Thyroid gland (tissue), 4 donors: Measurements from ENCODE around the gene CDH4. TPM values are rescaled to one million over a fixed set of nuclear protein-coding genes. Genes with fewer than 3 reads are reported as not detected.

Experiments used
- DNase-seq, 2 donors: peaks; one replicate each; pipeline ENCODE4 v3.0.0-alpha.2; 2019
- H3K27ac ChIP-seq, 3 donors: fragments of 200-600 bp; sonication (generic); 1 replicate in 2 of 3; 2 replicates in 1 of 3; pipeline ENCODE4 v1.5.1; 2016 to 2019; ENCODE audit warnings: mild to moderate bottlenecking in 1 of 3, moderate library complexity in 1 of 3
- H3K27me3 ChIP-seq: fragments of 200-600 bp; sonication (generic); one replicate; pipeline ENCODE4 v1.5.1; 2019
- H3K36me3 ChIP-seq, 2 donors: fragments of 200-600 bp; sonication (generic); one replicate each; pipeline ENCODE4 v1.5.1; 2016 to 2019
- H3K4me1 ChIP-seq, 2 donors: fragments of 200-600 bp; sonication (generic); one replicate each; pipeline ENCODE4 v1.5.1; 2017 to 2019
- H3K4me3 ChIP-seq, 3 donors: fragments of 200-600 bp; sonication (generic); replicated peaks in 1 of 3; 1 replicate in 2 of 3; 2 replicates in 1 of 3; pipeline ENCODE4 v1.5.1; 2016; ENCODE audit warnings: mild to moderate bottlenecking in 1 of 3
- H3K9me3 ChIP-seq: fragments of 200-600 bp; sonication (generic); one replicate; pipeline ENCODE4 v1.5.1; 2017
- CTCF ChIP-seq, 6 experiments: fragments of 200-600 bp in 3 of 6; fragments of 450-650 bp in 3 of 6; sonication (generic) in 3 of 6; IDR thresholded peaks; one replicate each; pipeline ENCODE4 v1.5.1; 2016 to 2019; ENCODE audit warnings: antibody characterized with exemption in 6 of 6, mild to moderate bottlenecking in 2 of 6, inconsistent platforms in 1 of 6, moderate library complexity in 1 of 6
- POLR2A ChIP-seq, 2 donors: fragments of 450-650 bp; IDR thresholded peaks; one replicate each; pipeline ENCODE4 v1.6.1; 2017; ENCODE audit warnings: antibody characterized with exemption in 2 of 2, mild to moderate bottlenecking in 2 of 2, moderate library complexity in 1 of 2
- WGBS, 2 donors: methylation state at CpG; one replicate each; pipeline ENCODE4 v1.1.5; 2017; 5-methylcytosine and 5-hydroxymethylcytosine counted together
- intact Hi-C: fragments of 100-400 bp; cut with DNase I; formaldehyde crosslinking; loops from one replicate; pipeline ENCODE4 v1.15.1; 2023
- total RNA-seq, 4 donors: library from RNA; depleted of rRNA; stranded (reverse); fragments of >200 nt; gene quantifications; one replicate each; pipeline ENCODE4 v1.2.3, GENCODE V29; 2016

Gene CDH4
- total RNA-seq, 4 donors from 2014 or later, result 0.22 to 0.29 (median 0.29) TPM; not detected in 1

GRCh38 chr20:61299104-61299503 is 47.0 kb downstream of the CDH4 start:
- H3K4me1 ChIP-seq, result no peaks in the 10 kb centered on the region
- no peak overlapping the region for H3K27ac ChIP-seq
- intact Hi-C loops, result no loop called here
- no peaks in the 10 kb centered on the region for H3K9me3 ChIP-seq
- TF ChIP-seq CTCF (IDR thresholded peaks at IDR 0.05) (no peak), POLR2A (IDR thresholded peaks at IDR 0.05) (no peak)
- H3K4me3 ChIP-seq, result no peak overlapping the region
- no peaks in the 10 kb centered on the region for H3K27me3 ChIP-seq
- no peak for DNase-seq
- WGBS, 2 donors, result 80 to 81% methylated on average over 11 of the region's 11 CpGs
- no peaks in the 10 kb centered on the region for H3K36me3 ChIP-seq

- Histone ChIP-seq H3K4me1 (no peaks in the 10 kb centered on the region), H3K36me3 (no peaks in the 10 kb centered on the region), H3K9me3 (no peaks in the 10 kb centered on the region), H3K4me3 (no peak overlapping the region), H3K27me3 (no peaks in the 10 kb centered on the region), H3K27ac (no peak overlapping the region)
- TF ChIP-seq CTCF (IDR thresholded peaks at IDR 0.05), result no peak
- TF ChIP-seq POLR2A (IDR thresholded peaks at IDR 0.05), result no peak
- WGBS, 2 donors, result 56 to 73% methylated on average over 7 of the region's 7 CpGs
- no peak for DNase-seq
- intact Hi-C loops, result no loop called here
Measured at GRCh38 chr20:61299618-61300017, 47.6 kb downstream of the CDH4 start.

- no peaks in the 10 kb centered on the region for H3K27me3 ChIP-seq
- no peak for DNase-seq
- H3K9me3 ChIP-seq, result no peaks in the 10 kb centered on the region
- no peaks in the 10 kb centered on the region for H3K36me3 ChIP-seq
- no peaks in the 10 kb centered on the region for H3K4me1 ChIP-seq
- TF ChIP-seq POLR2A (IDR thresholded peaks at IDR 0.05) (no peak), CTCF (IDR thresholded peaks at IDR 0.05) (no peak)
- no peak overlapping the region for H3K27ac ChIP-seq
- H3K4me3 ChIP-seq, result no peak overlapping the region
- WGBS, 2 donors, result 82 to 85% methylated on average over 11 to 14 of the region's 14 CpGs
- intact Hi-C loops, result no loop called here
Measured at GRCh38 chr20:61300293-61300692, 48.2 kb downstream of the CDH4 start.

- Histone ChIP-seq H3K36me3 (no peaks in the 10 kb centered on the region), H3K27ac (no peak overlapping the region), H3K27me3 (no peaks in the 10 kb centered on the region), H3K9me3 (no peaks in the 10 kb centered on the region), H3K4me3 (no peak overlapping the region), H3K4me1 (no peaks in the 10 kb centered on the region)
- TF ChIP-seq CTCF (IDR thresholded peaks at IDR 0.05), result no peak
- TF ChIP-seq POLR2A (IDR thresholded peaks at IDR 0.05), result no peak
- intact Hi-C loops, result no loop called here
- WGBS, 2 donors, result 59 to 63% methylated on average over 10 of the region's 10 CpGs
- no peak for DNase-seq
Measured at GRCh38 chr20:61300709-61301108, 48.6 kb downstream of the CDH4 start.

- Histone ChIP-seq H3K4me3 (no peak overlapping the region), H3K4me1 (no peaks in the 10 kb centered on the region), H3K36me3 (no peaks in the 10 kb centered on the region), H3K9me3 (no peaks in the 10 kb centered on the region), H3K27ac (no peak overlapping the region), H3K27me3 (no peaks in the 10 kb centered on the region)
- intact Hi-C loops, result no loop called here
- TF ChIP-seq CTCF (IDR thresholded peaks at IDR 0.05) (no peak), POLR2A (IDR thresholded peaks at IDR 0.05) (no peak)
- no peak for DNase-seq
- WGBS, 2 donors, result 77 to 79% methylated on average over 21 of the region's 21 CpGs
Measured at GRCh38 chr20:61301711-61302525, 49.9 kb downstream of the CDH4 start.
